Measurements from ENCODE around the gene EFCC1.

The EFCC1 gene

GRCh38 chr3:129014793-129015345 lies 13.8 kb downstream of the EFCC1 start:
- no peak overlapping the region for H3K4me3 ChIP-seq (ENCODE audit: low read length)
- no peak for DNase-seq (ENCODE audit: low read depth)
- TF ChIP-seq CTCF (conservative IDR thresholded peaks at IDR 0.05; ENCODE audit: low read depth, low read length) = no peak

GRCh38 chr3:129015388-129016105 lies 14.4 kb downstream of the EFCC1 start:
- no peak for TF ChIP-seq CTCF (conservative IDR thresholded peaks at IDR 0.05; ENCODE audit: low read depth, low read length)
- H3K4me3 ChIP-seq (ENCODE audit: low read length) = no peak overlapping the region
- no peak for DNase-seq (ENCODE audit: low read depth)

- DNase-seq (ENCODE audit: low read depth) = no peak
- H3K4me3 ChIP-seq (ENCODE audit: low read length) = no peak overlapping the region
- peak; percentile 10 for TF ChIP-seq CTCF (conservative IDR thresholded peaks at IDR 0.05; ENCODE audit: low read depth, low read length)
These were observed 15.2 kb downstream of the EFCC1 start for GRCh38 chr3:129016356-129016719.

GRCh38 chr3:129016720-129017483 lies 15.8 kb downstream of the EFCC1 start:
- no peak overlapping the region for H3K4me3 ChIP-seq (ENCODE audit: low read length)
- no peak for DNase-seq (ENCODE audit: low read depth)

GRCh38 chr3:129017484-129017899 lies 16.4 kb downstream of the EFCC1 start:
- H3K4me3 ChIP-seq (ENCODE audit: low read length) = no peak overlapping the region
- TF ChIP-seq CTCF (conservative IDR thresholded peaks at IDR 0.05; ENCODE audit: low read depth, low read length) = no peak
- no peak for DNase-seq (ENCODE audit: low read depth)

More at GRCh38 chr3:129016720-129017483, 15.8 kb downstream of the EFCC1 start:
- no peak for TF ChIP-seq CTCF (conservative IDR thresholded peaks at IDR 0.05; ENCODE audit: low read depth, low read length)

- no peak overlapping the region for H3K4me3 ChIP-seq (ENCODE audit: low read length)
- TF ChIP-seq CTCF (conservative IDR thresholded peaks at IDR 0.05; ENCODE audit: low read depth, low read length) = no peak
- DNase-seq (ENCODE audit: low read depth) = no peak
These were observed 17.2 kb downstream of the EFCC1 start for GRCh38 chr3:129018271-129018670.
